Activated T-cell treated with anti-CD3 and anti-CD28 coated beads, Interleukin-2, amount 50 U/mL, for 4 hours (primary cell): ENCODE results near the gene LGALS9C. TPM values are rescaled to one million over a fixed set of nuclear protein-coding genes. Genes with fewer than 3 reads are reported as not detected.
"Not testable (repeated sequence)": the region's sequence is repeated elsewhere in the genome, so short reads cannot be mapped to it uniquely, and the experiment has no call there.

ENCODE experiments used
- ATAC-seq, 2 donors: fragments of 200-7000 bp; cut with Tn5 transposase; one replicate each; pipeline ENCODE4 v1.10.0; 2021
- DNase-seq: peaks from one replicate; pipeline ENCODE4 v3.0.0-alpha.2; 2020
- H3K27me3 Mint-ChIP-seq: one replicate; pipeline ENCODE4 v1.8.0; 2021; ENCODE audit warnings: low read depth, mixed read lengths
- H3K36me3 Mint-ChIP-seq: one replicate; pipeline ENCODE4 v1.8.0; 2022; ENCODE audit warnings: mixed read lengths; ENCODE audit not compliant: insufficient read depth
- H3K4me1 Mint-ChIP-seq: one replicate; pipeline ENCODE4 v1.8.0; 2021; ENCODE audit warnings: low read depth, mixed read lengths
- H3K4me3 Mint-ChIP-seq: one replicate; pipeline ENCODE4 v1.8.0; 2021; ENCODE audit warnings: mild to moderate bottlenecking, moderate library complexity, mixed read lengths
- H3K9me3 Mint-ChIP-seq: one replicate; pipeline ENCODE4 v1.8.0; 2021; ENCODE audit warnings: mixed read lengths
- total RNA-seq, 3 donors: library from RNA; stranded (reverse); gene quantifications; one replicate each; pipeline ENCODE4 v1.2.1, GENCODE V29; 2021

Gene LGALS9C
- total RNA-seq, 3 donors from 2014 or later, result 0.61 TPM; not detected in 2

GRCh38 chr17:18494250-18494768 is 17.7 kb downstream of the LGALS9C start:
- not testable (repeated sequence) for DNase-seq, ATAC-seq

GRCh38 chr17:18497044-18497443 is 20.5 kb downstream of the LGALS9C start:
- not testable (repeated sequence) for ATAC-seq, H3K4me3 Mint-ChIP-seq, H3K36me3 Mint-ChIP-seq, H3K4me1 Mint-ChIP-seq, H3K9me3 Mint-ChIP-seq, DNase-seq, H3K27me3 Mint-ChIP-seq

More at GRCh38 chr17:18494250-18494768, 17.7 kb downstream of the LGALS9C start:
- H3K4me1 Mint-ChIP-seq, H3K4me3 Mint-ChIP-seq, H3K27me3 Mint-ChIP-seq, H3K9me3 Mint-ChIP-seq, H3K36me3 Mint-ChIP-seq: not testable (repeated sequence)

GRCh38 chr17:18499100-18499499 is 22.5 kb downstream of the LGALS9C start:
- H3K9me3 Mint-ChIP-seq, H3K36me3 Mint-ChIP-seq, H3K4me1 Mint-ChIP-seq, DNase-seq, H3K4me3 Mint-ChIP-seq, H3K27me3 Mint-ChIP-seq, ATAC-seq: not testable (repeated sequence)

- H3K4me1 Mint-ChIP-seq, H3K27me3 Mint-ChIP-seq, H3K9me3 Mint-ChIP-seq, H3K4me3 Mint-ChIP-seq, ATAC-seq, H3K36me3 Mint-ChIP-seq, DNase-seq: not testable (repeated sequence)
These were observed 23.2 kb downstream of the LGALS9C start for GRCh38 chr17:18499756-18500155.

- H3K4me1 Mint-ChIP-seq, H3K9me3 Mint-ChIP-seq, H3K36me3 Mint-ChIP-seq, ATAC-seq, H3K4me3 Mint-ChIP-seq, DNase-seq, H3K27me3 Mint-ChIP-seq: not testable (repeated sequence)
These were observed 23.7 kb downstream of the LGALS9C start for GRCh38 chr17:18500281-18500680.

GRCh38 chr17:18500816-18501215 is 24.2 kb downstream of the LGALS9C start:
- H3K27me3 Mint-ChIP-seq, H3K4me3 Mint-ChIP-seq, H3K36me3 Mint-ChIP-seq, H3K9me3 Mint-ChIP-seq, H3K4me1 Mint-ChIP-seq, DNase-seq, ATAC-seq: not testable (repeated sequence)

- not testable (repeated sequence) for DNase-seq, H3K9me3 Mint-ChIP-seq, H3K4me1 Mint-ChIP-seq, H3K4me3 Mint-ChIP-seq, ATAC-seq, H3K27me3 Mint-ChIP-seq, H3K36me3 Mint-ChIP-seq
These were observed 26.6 kb downstream of the LGALS9C start for GRCh38 chr17:18503221-18503620.

- not testable (repeated sequence) for H3K4me3 Mint-ChIP-seq, H3K36me3 Mint-ChIP-seq, ATAC-seq, H3K27me3 Mint-ChIP-seq, H3K4me1 Mint-ChIP-seq, DNase-seq, H3K9me3 Mint-ChIP-seq
These were observed 31.1 kb downstream of the LGALS9C start for GRCh38 chr17:18507729-18508128.

- H3K4me3 Mint-ChIP-seq, H3K36me3 Mint-ChIP-seq, ATAC-seq, H3K9me3 Mint-ChIP-seq, H3K4me1 Mint-ChIP-seq, H3K27me3 Mint-ChIP-seq, DNase-seq: not testable (repeated sequence)
These were observed 32.1 kb downstream of the LGALS9C start for GRCh38 chr17:18508667-18509066.

- not testable (repeated sequence) for H3K4me1 Mint-ChIP-seq
These were observed 44.5 kb downstream of the LGALS9C start for GRCh38 chr17:18521100-18521499.

GRCh38 chr17:18525015-18525414 is 48.4 kb downstream of the LGALS9C start:
- not testable (repeated sequence) for H3K27me3 Mint-ChIP-seq, H3K36me3 Mint-ChIP-seq, H3K4me1 Mint-ChIP-seq, DNase-seq, H3K4me3 Mint-ChIP-seq, ATAC-seq, H3K9me3 Mint-ChIP-seq

More at GRCh38 chr17:18521100-18521499, 44.5 kb downstream of the LGALS9C start:
- not testable (repeated sequence) for H3K36me3 Mint-ChIP-seq, H3K9me3 Mint-ChIP-seq, DNase-seq, H3K27me3 Mint-ChIP-seq, ATAC-seq, H3K4me3 Mint-ChIP-seq

GRCh38 chr17:18526168-18526800 is 49.7 kb downstream of the LGALS9C start:
- not testable (repeated sequence) for H3K4me3 Mint-ChIP-seq, H3K27me3 Mint-ChIP-seq, H3K4me1 Mint-ChIP-seq, H3K36me3 Mint-ChIP-seq, DNase-seq, H3K9me3 Mint-ChIP-seq, ATAC-seq

GRCh38 chr17:18527354-18527753 is 50.8 kb downstream of the LGALS9C start:
- H3K4me3 Mint-ChIP-seq, H3K27me3 Mint-ChIP-seq, ATAC-seq, H3K4me1 Mint-ChIP-seq, H3K9me3 Mint-ChIP-seq, DNase-seq, H3K36me3 Mint-ChIP-seq: not testable (repeated sequence)

GRCh38 chr17:18528435-18528834 is 51.8 kb downstream of the LGALS9C start:
- H3K4me3 Mint-ChIP-seq, H3K9me3 Mint-ChIP-seq, DNase-seq, H3K36me3 Mint-ChIP-seq, H3K27me3 Mint-ChIP-seq, ATAC-seq, H3K4me1 Mint-ChIP-seq: not testable (repeated sequence)

- not testable (repeated sequence) for ATAC-seq, H3K4me3 Mint-ChIP-seq, H3K36me3 Mint-ChIP-seq, H3K4me1 Mint-ChIP-seq, DNase-seq, H3K27me3 Mint-ChIP-seq, H3K9me3 Mint-ChIP-seq
These were observed 52.4 kb downstream of the LGALS9C start for GRCh38 chr17:18528899-18529500.
